Karpas-422 (cell line): ENCODE results near the gene NOC2L. TPM values are rescaled to one million over a fixed set of nuclear protein-coding genes. Genes with fewer than 3 reads are reported as not detected.
"Not testable (repeated sequence)": the region's sequence is repeated elsewhere in the genome, so short reads cannot be mapped to it uniquely, and the experiment has no call there.

Experiments
- DNase-seq: peaks from one replicate; pipeline ENCODE4 v3.0.0-alpha.2; 2015
- H2AFZ ChIP-seq: fragments of 200-600 bp; sonication (generic); 2 replicates; pipeline ENCODE4 v1.6.1; 2014; ENCODE audit warnings: antibody characterized with exemption, low read length, mixed read lengths
- H3K27ac ChIP-seq: fragments of 200-600 bp; sonication (generic); 2 replicates; pipeline ENCODE4 v1.5.1; 2014; ENCODE audit warnings: mild to moderate bottlenecking, low read length, moderate library complexity
- H3K27me3 ChIP-seq: fragments of 200-600 bp; sonication (generic); 2 replicates; pipeline ENCODE4 v1.6.1; 2014; ENCODE audit warnings: low read length, mixed read lengths
- H3K36me3 ChIP-seq: fragments of 200-600 bp; sonication (generic); 2 replicates; pipeline ENCODE4 v1.6.1; 2014; ENCODE audit warnings: low read length, mixed read lengths; ENCODE audit not compliant: insufficient read depth
- H3K4me1 ChIP-seq: fragments of 200-600 bp; sonication (generic); 2 replicates; pipeline ENCODE4 v1.6.1; 2014; ENCODE audit warnings: mild to moderate bottlenecking, low read length, mixed read lengths
- H3K4me2 ChIP-seq: fragments of 200-600 bp; sonication (generic); 2 replicates; pipeline ENCODE4 v1.6.1; 2014; ENCODE audit warnings: low read length, low read depth, mild to moderate bottlenecking; ENCODE audit not compliant: poor library complexity, severe bottlenecking
- H3K4me3 ChIP-seq: fragments of 200-600 bp; sonication (generic); 2 replicates; pipeline ENCODE4 v1.5.1; 2014; ENCODE audit warnings: mild to moderate bottlenecking, antibody characterized with exemption, low read length, mixed read lengths
- H3K79me2 ChIP-seq: fragments of 200-600 bp; sonication (generic); 2 replicates; pipeline ENCODE4 v1.6.1; 2014; ENCODE audit warnings: mild to moderate bottlenecking, low read length, mixed read lengths
- H3K9ac ChIP-seq: fragments of 200-600 bp; sonication (generic); 2 replicates; pipeline ENCODE4 v1.6.0; 2014; ENCODE audit warnings: low read length
- H3K9me2 ChIP-seq: fragments of 200-600 bp; sonication (generic), shearing (Covaris generic); replicated peaks from 2 replicates; pipeline ENCODE4 v1.6.0; 2014; ENCODE audit warnings: mild to moderate bottlenecking, low read length, moderate library complexity; ENCODE audit not compliant: insufficient read depth
- H3K9me3 ChIP-seq: fragments of 300-700, 200-600 bp; sonication (generic); 2 replicates; pipeline ENCODE4 v1.6.1; 2014; ENCODE audit warnings: low read length, mixed read lengths
- H4K20me1 ChIP-seq: fragments of 200-600 bp; sonication (generic); 2 replicates; pipeline ENCODE4 v1.6.1; 2014; ENCODE audit warnings: mild to moderate bottlenecking, antibody characterized with exemption, low read length, low read depth; ENCODE audit not compliant: insufficient read depth
- total RNA-seq: library from RNA; depleted of rRNA; stranded (reverse); fragments of >200 nt; shearing (Covaris generic); gene quantifications from 2 replicates; pipeline ENCODE4 v1.2.3, GENCODE V29; 2014; ENCODE audit warnings: low replicate concordance

The NOC2L gene
- total RNA-seq, 1 experiment from 2014 or later = 32.5 TPM

GRCh38 chr1:978835-979743 lies 20.0 kb upstream of the NOC2L start:
- Histone ChIP-seq H3K27ac (no peak overlapping the region), H3K27me3 (no peaks in the 10 kb centered on the region), H3K9ac (no peak overlapping the region), H3K9me3 (no peaks in the 10 kb centered on the region), H3K79me2 (no peaks in the 10 kb centered on the region), H3K4me2 (no peak overlapping the region), H4K20me1 (no peaks in the 10 kb centered on the region), H3K9me2 (no peaks in the 10 kb centered on the region), H2AFZ (no peak overlapping the region), H3K4me1 (peaks cover 6% of the 10 kb centered on the region), H3K4me3 (no peak overlapping the region), H3K36me3 (no peaks in the 10 kb centered on the region)
- no peak for DNase-seq

DNA sequence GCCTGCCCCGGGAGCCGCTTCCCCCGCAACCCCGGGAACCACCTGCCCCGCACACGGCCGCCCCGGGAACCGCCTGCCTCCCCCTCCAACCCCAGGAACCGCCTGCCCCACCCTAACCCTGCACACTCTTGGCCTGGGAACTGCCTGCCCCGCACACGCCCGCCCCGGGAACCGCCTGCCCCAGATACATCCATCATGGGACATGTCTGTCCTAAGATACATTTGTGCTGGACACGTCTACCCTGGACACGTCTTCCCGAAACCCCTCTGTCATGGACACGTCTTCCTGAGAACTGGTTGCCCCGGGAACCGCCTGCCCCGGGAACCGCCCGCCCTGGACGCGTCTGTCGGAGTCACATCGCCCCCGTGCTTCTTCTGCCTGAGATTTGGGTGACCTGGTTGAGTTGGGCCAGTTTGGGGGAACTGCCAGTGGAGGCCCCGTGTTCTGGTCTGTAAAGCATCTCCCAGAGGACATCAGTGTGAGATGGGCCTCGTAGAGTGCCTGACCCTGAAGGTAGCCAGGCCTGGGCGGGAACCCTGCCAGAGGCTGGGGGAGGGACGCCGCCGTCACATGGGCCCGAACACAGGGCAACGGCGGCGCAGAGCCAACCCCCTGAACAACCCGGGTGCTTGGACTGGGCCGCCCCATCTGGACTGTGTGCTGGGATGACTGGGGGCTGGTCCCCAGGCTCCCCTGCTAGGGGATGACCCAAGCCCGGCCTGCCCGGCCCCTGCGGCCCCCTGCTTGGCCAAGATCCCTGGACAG lies 19.2 kb upstream of the NOC2L start:
- no peaks in the 10 kb centered on the region for H3K9me3 ChIP-seq
- no peaks in the 10 kb centered on the region for H3K36me3 ChIP-seq
- no peak overlapping the region for H2AFZ ChIP-seq
- H3K4me3 ChIP-seq = no peak overlapping the region
- H4K20me1 ChIP-seq = no peaks in the 10 kb centered on the region
- no peak for DNase-seq
- no peak overlapping the region for H3K9ac ChIP-seq
- H3K79me2 ChIP-seq = no peaks in the 10 kb centered on the region
- H3K27me3 ChIP-seq = no peaks in the 10 kb centered on the region
- H3K4me1 ChIP-seq = peaks cover 6% of the 10 kb centered on the region
- no peak overlapping the region for H3K27ac ChIP-seq
- H3K4me2 ChIP-seq = no peak overlapping the region
- no peaks in the 10 kb centered on the region for H3K9me2 ChIP-seq

- DNase-seq, H3K9me3 ChIP-seq, H3K27me3 ChIP-seq, H3K36me3 ChIP-seq, H3K27ac ChIP-seq, H2AFZ ChIP-seq, H3K4me3 ChIP-seq, H3K4me2 ChIP-seq, H3K79me2 ChIP-seq, H3K9ac ChIP-seq, H3K4me1 ChIP-seq, H4K20me1 ChIP-seq, H3K9me2 ChIP-seq: not testable (repeated sequence)
These were observed 17.7 kb upstream of the NOC2L start for GRCh38 chr1:976791-977190.

GRCh38 chr1:975896-976683 lies 17.0 kb upstream of the NOC2L start:
- no peaks in the 10 kb centered on the region for H4K20me1 ChIP-seq
- no peak overlapping the region for H3K4me3 ChIP-seq
- H3K79me2 ChIP-seq = no peaks in the 10 kb centered on the region
- no peak overlapping the region for H3K27ac ChIP-seq
- no peaks in the 10 kb centered on the region for H3K9me2 ChIP-seq
- no peaks in the 10 kb centered on the region for H3K27me3 ChIP-seq
- no peak overlapping the region for H3K9ac ChIP-seq
- H3K4me1 ChIP-seq = peaks cover 6% of the 10 kb centered on the region
- peak overlapping the region; percentile 45 for H3K4me2 ChIP-seq
- DNase-seq = peak; percentile 91
- H3K9me3 ChIP-seq = no peaks in the 10 kb centered on the region
- no peaks in the 10 kb centered on the region for H3K36me3 ChIP-seq
- H2AFZ ChIP-seq = peak overlapping the region; percentile 56; the same call in 1 of the 2 replicates

DNA sequence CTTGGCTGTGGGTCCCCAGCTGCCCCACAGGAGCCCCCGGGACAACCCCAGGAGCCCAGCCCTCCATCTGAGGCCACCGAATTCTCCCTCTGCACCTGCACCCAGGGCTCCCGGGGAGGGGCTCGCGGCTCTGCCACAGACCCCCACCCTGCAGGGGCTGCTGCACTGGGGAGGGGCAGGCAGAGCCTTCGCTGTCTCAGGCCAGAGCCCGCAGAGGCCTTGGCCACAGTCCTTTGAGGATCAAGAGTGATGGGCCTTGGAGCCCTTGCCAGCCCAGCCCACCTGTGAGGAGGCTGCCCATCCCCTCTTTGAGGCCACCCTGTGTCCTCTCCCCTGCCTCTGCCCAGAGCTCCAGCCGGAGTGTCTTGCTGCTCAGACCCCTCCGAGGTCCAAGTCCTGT lies 16.3 kb upstream of the NOC2L start:
- Histone ChIP-seq H3K9ac (no peak overlapping the region), H3K4me1 (peaks cover 6% of the 10 kb centered on the region), H3K4me3 (no peak overlapping the region), H3K27ac (no peak overlapping the region), H3K27me3 (no peaks in the 10 kb centered on the region), H4K20me1 (no peaks in the 10 kb centered on the region), H3K9me2 (no peaks in the 10 kb centered on the region), H3K9me3 (no peaks in the 10 kb centered on the region), H2AFZ (no peak overlapping the region), H3K79me2 (no peaks in the 10 kb centered on the region), H3K36me3 (no peaks in the 10 kb centered on the region), H3K4me2 (no peak overlapping the region)
- no peak for DNase-seq

- no peak overlapping the region for H3K4me2 ChIP-seq
- H4K20me1 ChIP-seq = no peaks in the 10 kb centered on the region
- no peaks in the 10 kb centered on the region for H3K27me3 ChIP-seq
- no peak overlapping the region for H3K27ac ChIP-seq
- H3K9ac ChIP-seq = no peak overlapping the region
- H3K4me3 ChIP-seq = no peak overlapping the region
- peaks cover 6% of the 10 kb centered on the region for H3K4me1 ChIP-seq
- no peaks in the 10 kb centered on the region for H3K9me2 ChIP-seq
- no peaks in the 10 kb centered on the region for H3K79me2 ChIP-seq
- H3K36me3 ChIP-seq = no peaks in the 10 kb centered on the region
- no peaks in the 10 kb centered on the region for H3K9me3 ChIP-seq
- no peak for DNase-seq
- H2AFZ ChIP-seq = no peak overlapping the region
These were observed 15.8 kb upstream of the NOC2L start for GRCh38 chr1:974687-975328.

DNA sequence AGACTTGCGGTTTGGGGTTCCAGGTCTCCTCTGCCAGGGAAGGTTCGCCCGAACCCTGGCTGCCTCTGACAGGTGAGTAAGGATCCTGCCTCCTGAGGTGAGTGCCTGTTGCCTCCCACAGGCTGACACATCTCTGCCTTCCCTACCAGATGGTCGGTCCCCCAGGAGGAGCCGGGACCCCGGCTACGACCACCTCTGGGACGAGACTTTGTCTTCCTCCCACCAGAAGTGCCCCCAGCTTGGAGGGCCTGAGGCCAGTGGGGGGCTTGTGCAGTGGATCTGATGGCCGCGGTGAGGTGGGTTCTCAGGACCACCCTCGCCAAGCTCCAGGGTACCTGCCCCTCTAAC lies 15.2 kb upstream of the NOC2L start:
- H3K9me3 ChIP-seq = no peaks in the 10 kb centered on the region
- no peaks in the 10 kb centered on the region for H3K27me3 ChIP-seq
- H3K27ac ChIP-seq = no peak overlapping the region
- no peaks in the 10 kb centered on the region for H3K36me3 ChIP-seq
- peaks cover 6% of the 10 kb centered on the region for H3K4me1 ChIP-seq
- H3K4me3 ChIP-seq = no peak overlapping the region
- no peaks in the 10 kb centered on the region for H3K9me2 ChIP-seq
- H2AFZ ChIP-seq = no peak overlapping the region
- no peak for DNase-seq
- no peaks in the 10 kb centered on the region for H4K20me1 ChIP-seq
- H3K79me2 ChIP-seq = no peaks in the 10 kb centered on the region
- no peak overlapping the region for H3K9ac ChIP-seq
- no peak overlapping the region for H3K4me2 ChIP-seq
